ENCODE measurements around the gene ATRAID.

DNA sequence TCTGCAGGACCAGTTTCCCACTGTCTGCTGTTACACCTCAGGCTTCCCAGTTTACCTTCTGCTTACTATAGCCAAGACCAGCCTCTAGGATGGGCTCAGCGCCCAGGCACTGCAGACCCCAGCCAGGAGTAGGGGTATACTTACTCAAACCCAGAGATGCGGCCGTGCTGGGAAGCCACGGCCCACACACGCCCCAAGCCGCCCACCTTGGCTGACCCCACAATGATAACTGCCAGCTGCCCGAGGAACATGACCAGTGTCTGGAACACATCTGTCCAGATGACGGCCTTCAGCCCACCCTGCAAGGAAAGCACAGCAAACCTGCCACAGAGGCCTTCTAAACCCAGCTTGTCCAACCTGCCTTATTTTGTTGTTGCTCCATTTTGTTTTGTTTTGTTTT lies 6.6 kb upstream of the ATRAID start:
- TF ChIP-seq, protein P1, sequence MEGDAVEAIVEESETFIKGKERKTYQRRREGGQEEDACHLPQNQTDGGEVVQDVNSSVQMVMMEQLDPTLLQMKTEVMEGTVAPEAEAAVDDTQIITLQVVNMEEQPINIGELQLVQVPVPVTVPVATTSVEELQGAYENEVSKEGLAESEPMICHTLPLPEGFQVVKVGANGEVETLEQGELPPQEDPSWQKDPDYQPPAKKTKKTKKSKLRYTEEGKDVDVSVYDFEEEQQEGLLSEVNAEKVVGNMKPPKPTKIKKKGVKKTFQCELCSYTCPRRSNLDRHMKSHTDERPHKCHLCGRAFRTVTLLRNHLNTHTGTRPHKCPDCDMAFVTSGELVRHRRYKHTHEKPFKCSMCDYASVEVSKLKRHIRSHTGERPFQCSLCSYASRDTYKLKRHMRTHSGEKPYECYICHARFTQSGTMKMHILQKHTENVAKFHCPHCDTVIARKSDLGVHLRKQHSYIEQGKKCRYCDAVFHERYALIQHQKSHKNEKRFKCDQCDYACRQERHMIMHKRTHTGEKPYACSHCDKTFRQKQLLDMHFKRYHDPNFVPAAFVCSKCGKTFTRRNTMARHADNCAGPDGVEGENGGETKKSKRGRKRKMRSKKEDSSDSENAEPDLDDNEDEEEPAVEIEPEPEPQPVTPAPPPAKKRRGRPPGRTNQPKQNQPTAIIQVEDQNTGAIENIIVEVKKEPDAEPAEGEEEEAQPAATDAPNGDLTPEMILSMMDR (conservative IDR thresholded peaks at IDR 0.05; ENCODE audit: low read depth in 2 of 2), result no peak
- TF ChIP-seq EZH2phosphoT487 (IDR thresholded peaks at IDR 0.05; ENCODE audit: unreplicated experiment), result no peak
- TF ChIP-seq EZH2 (IDR thresholded peaks at IDR 0.05; ENCODE audit: low read depth, unreplicated experiment), result no peak
- no peak for TF ChIP-seq ZNF331 (CRISPR knock-in tag; IDR thresholded peaks at IDR 0.05; ENCODE audit: low read depth)
- no peak for TF ChIP-seq POLR2AphosphoS5 (IDR thresholded peaks at IDR 0.05; ENCODE audit: low read depth)
- TF ChIP-seq, protein P2, sequence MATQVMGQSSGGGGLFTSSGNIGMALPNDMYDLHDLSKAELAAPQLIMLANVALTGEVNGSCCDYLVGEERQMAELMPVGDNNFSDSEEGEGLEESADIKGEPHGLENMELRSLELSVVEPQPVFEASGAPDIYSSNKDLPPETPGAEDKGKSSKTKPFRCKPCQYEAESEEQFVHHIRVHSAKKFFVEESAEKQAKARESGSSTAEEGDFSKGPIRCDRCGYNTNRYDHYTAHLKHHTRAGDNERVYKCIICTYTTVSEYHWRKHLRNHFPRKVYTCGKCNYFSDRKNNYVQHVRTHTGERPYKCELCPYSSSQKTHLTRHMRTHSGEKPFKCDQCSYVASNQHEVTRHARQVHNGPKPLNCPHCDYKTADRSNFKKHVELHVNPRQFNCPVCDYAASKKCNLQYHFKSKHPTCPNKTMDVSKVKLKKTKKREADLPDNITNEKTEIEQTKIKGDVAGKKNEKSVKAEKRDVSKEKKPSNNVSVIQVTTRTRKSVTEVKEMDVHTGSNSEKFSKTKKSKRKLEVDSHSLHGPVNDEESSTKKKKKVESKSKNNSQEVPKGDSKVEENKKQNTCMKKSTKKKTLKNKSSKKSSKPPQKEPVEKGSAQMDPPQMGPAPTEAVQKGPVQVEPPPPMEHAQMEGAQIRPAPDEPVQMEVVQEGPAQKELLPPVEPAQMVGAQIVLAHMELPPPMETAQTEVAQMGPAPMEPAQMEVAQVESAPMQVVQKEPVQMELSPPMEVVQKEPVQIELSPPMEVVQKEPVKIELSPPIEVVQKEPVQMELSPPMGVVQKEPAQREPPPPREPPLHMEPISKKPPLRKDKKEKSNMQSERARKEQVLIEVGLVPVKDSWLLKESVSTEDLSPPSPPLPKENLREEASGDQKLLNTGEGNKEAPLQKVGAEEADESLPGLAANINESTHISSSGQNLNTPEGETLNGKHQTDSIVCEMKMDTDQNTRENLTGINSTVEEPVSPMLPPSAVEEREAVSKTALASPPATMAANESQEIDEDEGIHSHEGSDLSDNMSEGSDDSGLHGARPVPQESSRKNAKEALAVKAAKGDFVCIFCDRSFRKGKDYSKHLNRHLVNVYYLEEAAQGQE (IDR thresholded peaks at IDR 0.05; ENCODE audit: unreplicated experiment), result no peak
- no peak for TF ChIP-seq CREB1 (CRISPR knock-in tag; IDR thresholded peaks at IDR 0.05; ENCODE audit: low read depth)
- no peak for TF ChIP-seq NANOG (IDR thresholded peaks at IDR 0.05; ENCODE audit: borderline replicate concordance)
- TF ChIP-seq, protein P3, sequence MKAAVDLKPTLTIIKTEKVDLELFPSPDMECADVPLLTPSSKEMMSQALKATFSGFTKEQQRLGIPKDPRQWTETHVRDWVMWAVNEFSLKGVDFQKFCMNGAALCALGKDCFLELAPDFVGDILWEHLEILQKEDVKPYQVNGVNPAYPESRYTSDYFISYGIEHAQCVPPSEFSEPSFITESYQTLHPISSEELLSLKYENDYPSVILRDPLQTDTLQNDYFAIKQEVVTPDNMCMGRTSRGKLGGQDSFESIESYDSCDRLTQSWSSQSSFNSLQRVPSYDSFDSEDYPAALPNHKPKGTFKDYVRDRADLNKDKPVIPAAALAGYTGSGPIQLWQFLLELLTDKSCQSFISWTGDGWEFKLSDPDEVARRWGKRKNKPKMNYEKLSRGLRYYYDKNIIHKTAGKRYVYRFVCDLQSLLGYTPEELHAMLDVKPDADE (IDR thresholded peaks at IDR 0.05), result no peak
- TF ChIP-seq JUNB (IDR thresholded peaks at IDR 0.05; ENCODE audit: unreplicated experiment), result no peak

All from GM23338 (cell line).